ENCODE results near the gene NDUFV2. TPM values are rescaled to one million over a fixed set of nuclear protein-coding genes. Genes with fewer than 3 reads are reported as not detected.
A peak's percentile ranks its signal among the peaks of the same experiment; 100 is the strongest.

NDUFV2 gene
- total and polyA plus RNA-seq, 11 donors = 236 to 1,311 (median 440) TPM

- Histone ChIP-seq H3K9me3 (no peaks in the 10 kb centered on the region), H3K36me3 (peaks cover 0 to 69% (median 56%) of the 10 kb centered on the region in 9 donors), H3K4me1 (peaks cover 12 to 79% (median 61%) of the 10 kb centered on the region in 12 donors), H3K27me3 (no peaks in the 10 kb centered on the region), H3K27ac (peak overlapping the region in 2 of 12 donors; percentile 34 to 88), H3K4me3 (no peak overlapping the region)
- 7 to 12% (median 10%) methylated on average over 1 of the region's 1 CpG for WGBS, 4 donors
- DNase-seq (no peak), ATAC-seq (no peak)
- TF ChIP-seq POLR2A (IDR thresholded peaks at IDR 0.05) (no peak), CTCF (IDR thresholded peaks at IDR 0.05) (no peak)
- intact Hi-C loops (cut with DNase I) = no loop called here
Measured at GRCh38 chr18:9120796-9121195, 18.3 kb downstream of the NDUFV2 start.

- no peak for TF ChIP-seq POLR2A (IDR thresholded peaks at IDR 0.05)
- TF ChIP-seq CTCF (IDR thresholded peaks at IDR 0.05) = no peak
- H3K4me1 ChIP-seq = peaks cover 4 to 75% (median 46%) of the 10 kb centered on the region in 12 donors
- WGBS, 4 donors = 91 to 99% (median 97%) methylated on average over 2 of the region's 2 CpGs
- H3K36me3 ChIP-seq = peaks cover 0 to 97% (median 83%) of the 10 kb centered on the region in 9 donors
- no peak for ATAC-seq
- no peaks in the 10 kb centered on the region for H3K9me3 ChIP-seq
- DNase-seq = no peak
- intact Hi-C loops (cut with DNase I) = no loop called here
- no peaks in the 10 kb centered on the region for H3K27me3 ChIP-seq
- H3K27ac ChIP-seq = no peak overlapping the region
- H3K4me3 ChIP-seq = no peak overlapping the region
Measured at GRCh38 chr18:9123520-9123919, 21.0 kb downstream of the NDUFV2 start.

- Histone ChIP-seq H3K4me1 (peaks cover 0 to 64% (median 34%) of the 10 kb centered on the region in 12 donors), H3K4me3 (no peak overlapping the region), H3K27ac (no peak overlapping the region), H3K36me3 (peaks cover 0 to 98% (median 86%) of the 10 kb centered on the region in 9 donors), H3K27me3 (no peaks in the 10 kb centered on the region), H3K9me3 (no peaks in the 10 kb centered on the region)
- 92 to 97% (median 95%) methylated on average over 1 of the region's 1 CpG for WGBS, 4 donors
- no peak for ATAC-seq
- TF ChIP-seq POLR2A (IDR thresholded peaks at IDR 0.05) (no peak), CTCF (IDR thresholded peaks at IDR 0.05) (no peak)
- intact Hi-C loops (cut with DNase I) = no loop called here
- DNase-seq = no peak
Measured at GRCh38 chr18:9124824-9125223, 22.3 kb downstream of the NDUFV2 start.

GRCh38 chr18:9126337-9126736, 23.8 kb downstream of the NDUFV2 start:
- intact Hi-C loops (cut with DNase I) = no loop called here
- Histone ChIP-seq H3K27ac (peak overlapping the region in 11 of 12 donors; percentile 15 to 83 (median 70)), H3K4me1 (peaks cover 0 to 53% (median 22%) of the 10 kb centered on the region in 12 donors), H3K27me3 (no peaks in the 10 kb centered on the region), H3K4me3 (no peak overlapping the region), H3K9me3 (no peaks in the 10 kb centered on the region), H3K36me3 (peaks cover 0 to 100% (median 89%) of the 10 kb centered on the region in 9 donors)
- TF ChIP-seq CTCF (IDR thresholded peaks at IDR 0.05) = no peak
- no peak for TF ChIP-seq POLR2A (IDR thresholded peaks at IDR 0.05)
- ATAC-seq = peak; percentile 75 to 93 (median 80)
- WGBS, 4 donors = 48 to 72% (median 53%) methylated on average over 3 of the region's 3 CpGs
- no peak for DNase-seq
